Hematopoietic multipotent progenitor cell treated with erythropoietin and hydrocortisone succinate and interleukin-3 and kit ligand, for 17 days (in vitro differentiated cells): Measurements from ENCODE around the gene SKOR2.

ENCODE experiments used
- DNase-seq: peaks from one replicate; pipeline ENCODE4 v3.0.0-alpha.2; 2015; ENCODE audit warnings: low spot score

SKOR2 gene

DNA sequence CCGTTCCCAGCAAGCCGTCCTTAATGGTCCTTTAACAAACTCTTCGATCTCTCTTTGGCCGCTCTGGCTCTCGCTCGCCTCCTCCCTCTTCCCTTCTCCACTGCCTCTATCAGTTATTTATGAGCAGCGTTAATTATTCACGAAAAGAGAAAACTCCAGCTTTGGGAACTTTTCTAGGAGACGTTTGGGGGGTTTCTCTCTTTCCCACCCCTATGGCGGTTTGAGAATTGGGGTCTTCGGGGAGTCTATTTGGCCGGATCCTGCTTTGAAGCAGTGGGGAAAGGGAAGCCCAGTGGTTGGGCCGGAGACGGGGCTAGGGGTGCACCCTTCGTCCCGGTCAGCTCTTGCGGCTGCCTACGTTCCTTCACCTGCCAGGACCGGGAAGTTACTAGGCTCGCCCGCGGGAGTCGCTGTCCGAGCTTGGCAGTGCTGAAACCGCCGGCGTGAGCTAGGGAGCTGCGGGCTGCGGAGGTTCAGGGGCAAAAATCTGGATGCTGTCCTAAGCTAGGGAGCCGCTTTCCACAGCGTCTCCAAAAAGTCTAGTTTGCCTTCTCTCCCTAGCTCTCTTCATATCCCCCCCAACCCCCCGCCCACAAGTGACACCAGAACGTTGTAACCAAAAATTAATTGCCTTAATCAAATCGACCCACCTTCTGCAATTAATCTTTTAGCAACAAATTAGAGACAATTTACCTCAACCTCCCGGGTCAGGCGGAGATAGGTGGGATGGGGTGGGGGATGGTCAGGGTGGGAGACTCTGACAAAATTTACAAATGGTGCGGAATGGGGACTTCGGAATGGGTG is 8.9 kb upstream of the SKOR2 start:
- no peak for DNase-seq

GRCh38 chr18:47254341-47254939 is 3.0 kb upstream of the SKOR2 start:
- no peak for DNase-seq

DNA sequence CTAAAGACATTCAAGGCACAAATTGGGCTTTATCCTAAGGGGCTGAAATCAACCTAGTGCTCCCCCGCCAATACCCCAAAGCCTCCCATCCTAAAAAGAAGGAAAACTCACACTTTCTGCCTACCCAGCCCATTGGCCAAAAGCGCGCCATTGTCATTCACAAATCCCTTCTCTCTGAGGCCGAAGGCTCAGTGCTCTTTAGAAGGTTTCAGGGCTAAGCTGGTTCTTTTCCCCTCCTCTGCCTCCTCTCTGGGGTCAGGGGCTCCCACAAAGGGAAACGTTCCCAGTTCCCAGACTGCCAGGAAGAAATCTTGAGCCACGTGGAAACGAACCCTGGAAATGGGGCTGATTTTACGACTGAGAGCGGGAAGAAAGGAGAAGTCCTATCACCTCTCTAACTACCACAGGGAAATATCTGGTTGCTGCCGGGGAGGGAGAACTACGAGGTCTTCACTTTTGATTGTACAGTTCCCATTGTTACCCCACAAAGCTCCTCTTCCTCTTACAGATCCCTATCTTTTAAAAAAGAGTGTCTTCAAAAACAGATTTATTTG is 1.7 kb upstream of the SKOR2 start:
- no peak for DNase-seq

DNA sequence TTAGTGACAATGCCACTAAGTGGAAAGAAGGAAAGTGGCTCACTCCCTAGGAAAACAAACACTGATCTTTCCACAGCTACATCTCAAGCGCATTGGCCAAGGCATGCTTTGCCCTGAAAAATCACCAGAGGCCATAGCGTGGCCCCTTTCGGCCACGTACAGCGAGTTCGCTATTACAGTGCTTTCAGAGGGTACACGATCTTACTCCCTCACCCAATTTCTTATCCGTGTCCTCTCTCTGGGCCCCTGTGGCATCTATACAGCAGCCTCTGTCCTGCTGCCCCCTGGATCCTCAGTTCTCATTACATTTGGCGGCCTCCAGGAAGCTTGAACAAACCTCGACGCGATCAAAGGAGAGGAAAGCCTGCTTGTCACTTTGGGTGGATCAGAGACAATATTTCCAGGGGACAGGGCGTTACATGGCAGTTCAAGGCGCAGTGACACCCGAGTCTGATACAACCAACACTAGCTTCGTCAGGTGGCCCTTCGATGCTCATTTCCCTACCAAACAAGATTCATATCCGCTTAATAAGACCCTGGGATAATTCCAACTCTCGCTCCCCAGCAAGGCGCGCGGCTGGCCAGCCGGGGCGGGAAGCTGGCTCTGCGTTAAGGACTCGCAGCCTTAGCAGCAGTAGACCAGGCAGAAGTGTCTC is 941 bp downstream of the SKOR2 start:
- DNase-seq, result no peak

DNA sequence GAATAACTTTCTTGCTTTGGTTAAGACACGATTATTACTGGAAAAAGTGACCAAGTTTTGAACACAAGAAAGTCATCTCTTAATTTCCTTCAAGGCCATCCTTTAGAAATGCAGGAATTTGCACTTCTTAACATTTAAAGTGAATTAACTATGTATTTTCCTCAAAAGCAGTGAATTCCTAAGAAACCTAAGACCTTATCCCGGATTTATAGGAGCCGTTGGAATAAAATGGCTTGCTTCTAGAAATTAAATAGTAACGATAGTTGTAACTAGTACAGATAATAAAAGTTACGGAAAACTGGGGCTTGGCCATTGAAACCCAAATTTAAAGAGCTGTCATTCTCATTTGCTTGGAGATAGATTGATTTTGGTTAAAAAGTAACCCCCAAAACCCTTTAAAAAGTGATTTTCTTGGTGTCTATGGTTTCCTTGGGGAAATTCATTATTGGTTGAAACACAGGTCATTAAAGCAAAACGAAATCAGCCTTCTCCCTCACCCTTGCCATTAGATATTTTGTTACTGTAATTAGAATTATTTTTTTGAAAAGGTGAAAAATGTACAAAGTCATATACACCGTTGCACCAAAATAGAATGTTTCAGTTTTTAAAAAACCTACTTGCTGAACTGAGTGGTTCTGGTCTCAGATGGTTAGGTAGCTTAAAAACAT is 2.0 kb downstream of the SKOR2 start:
- DNase-seq, result no peak

GRCh38 chr18:47248604-47249313 is 2.7 kb downstream of the SKOR2 start:
- no peak for DNase-seq

DNA sequence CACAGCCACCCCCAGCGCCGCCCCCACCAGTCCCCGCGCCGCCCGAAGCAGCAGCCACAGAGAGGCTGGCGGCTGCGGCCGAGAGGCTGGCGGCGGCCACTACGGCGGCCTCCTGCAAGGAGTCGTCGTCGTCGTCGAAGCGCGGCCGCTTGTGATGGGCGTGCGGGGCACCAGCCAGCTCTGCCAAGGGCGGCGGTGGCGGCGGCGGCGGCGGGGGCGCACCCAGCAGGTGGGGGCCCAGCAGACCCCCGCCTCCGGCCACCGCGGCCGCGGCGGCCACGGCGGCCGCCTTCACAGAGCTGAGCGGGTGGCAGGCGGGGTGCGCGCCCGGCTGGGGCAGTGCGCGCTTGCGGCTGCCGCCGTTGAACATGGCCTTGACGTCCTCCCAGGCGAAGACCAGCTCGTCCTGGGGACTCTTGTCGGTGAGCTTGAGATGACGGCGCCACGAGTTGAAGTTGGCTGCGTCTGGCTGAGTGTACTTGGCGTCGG is 3.3 kb downstream of the SKOR2 start:
- no peak for DNase-seq

GRCh38 chr18:47247416-47248114 is 3.9 kb downstream of the SKOR2 start:
- DNase-seq, result no peak

DNA sequence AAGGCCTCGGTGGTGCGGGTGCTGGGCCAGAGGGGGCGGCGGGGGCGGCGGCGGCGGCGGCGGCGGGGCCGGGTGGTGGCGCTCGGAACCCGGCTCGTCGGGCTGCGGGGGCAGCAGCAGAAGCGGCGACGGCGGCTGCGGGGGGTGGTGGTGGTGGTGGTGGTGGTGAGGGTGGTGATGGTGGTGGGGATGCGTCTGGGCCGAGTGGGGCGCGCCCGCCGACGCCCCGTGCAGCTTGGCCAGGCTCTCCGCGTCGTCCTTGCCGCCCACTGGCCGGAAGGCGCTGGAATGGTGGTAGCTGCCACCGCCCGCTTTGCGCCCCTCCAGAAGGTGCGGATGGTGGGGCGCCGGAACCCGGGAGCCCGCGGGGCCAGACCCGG is 4.4 kb downstream of the SKOR2 start:
- no peak for DNase-seq

DNA sequence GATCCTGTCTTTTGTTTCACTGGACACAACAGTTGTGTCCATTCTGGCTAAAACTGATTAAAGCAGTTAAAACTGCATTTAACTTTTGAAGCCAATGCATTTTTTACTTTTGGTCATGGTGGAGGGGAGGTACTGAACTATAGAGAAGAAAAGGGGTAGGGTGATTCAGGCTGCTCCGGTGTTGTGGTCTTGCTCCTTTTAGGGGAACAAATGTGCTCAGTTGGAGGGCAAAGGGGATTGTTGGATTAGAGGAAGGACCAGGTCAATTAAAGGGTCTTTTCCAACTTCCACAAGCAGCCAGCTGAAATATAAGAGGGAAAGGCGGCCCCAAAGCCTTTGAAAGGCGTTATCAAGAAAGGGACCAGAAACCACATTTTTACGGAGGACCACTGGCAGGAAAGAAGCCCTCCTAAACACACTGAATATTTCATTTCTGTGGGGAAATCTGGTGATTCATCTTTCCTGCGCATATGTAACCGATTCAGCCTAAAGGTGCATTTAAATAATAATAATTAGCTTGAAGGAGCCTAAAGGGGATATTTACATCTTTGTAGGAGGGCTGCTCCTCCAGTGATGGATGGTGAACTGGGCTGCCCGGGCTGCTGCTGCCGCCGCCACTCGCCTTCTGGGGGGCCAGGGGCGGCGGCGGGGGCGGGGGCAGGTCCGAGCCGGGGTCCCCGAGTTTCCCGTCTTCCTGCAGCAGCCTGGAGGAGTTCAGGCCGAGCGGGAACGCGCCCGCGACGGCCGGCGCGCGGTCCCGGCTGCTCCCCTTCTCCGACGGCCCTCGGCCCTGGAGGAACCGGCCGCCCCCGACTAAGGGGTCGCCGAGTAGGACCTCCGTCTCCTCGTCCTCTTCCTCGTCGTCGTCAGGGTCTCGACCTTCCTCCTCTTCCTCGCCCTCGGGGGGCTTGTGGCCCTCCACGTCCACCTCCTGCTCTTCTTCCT is 5.2 kb downstream of the SKOR2 start:
- DNase-seq, result no peak

GRCh38 chr18:47244086-47244485 is 7.4 kb downstream of the SKOR2 start:
- no peak for DNase-seq

- no peak for DNase-seq
Observed at GRCh38 chr18:47235096-47235495, 16.4 kb downstream of the SKOR2 start.

DNA sequence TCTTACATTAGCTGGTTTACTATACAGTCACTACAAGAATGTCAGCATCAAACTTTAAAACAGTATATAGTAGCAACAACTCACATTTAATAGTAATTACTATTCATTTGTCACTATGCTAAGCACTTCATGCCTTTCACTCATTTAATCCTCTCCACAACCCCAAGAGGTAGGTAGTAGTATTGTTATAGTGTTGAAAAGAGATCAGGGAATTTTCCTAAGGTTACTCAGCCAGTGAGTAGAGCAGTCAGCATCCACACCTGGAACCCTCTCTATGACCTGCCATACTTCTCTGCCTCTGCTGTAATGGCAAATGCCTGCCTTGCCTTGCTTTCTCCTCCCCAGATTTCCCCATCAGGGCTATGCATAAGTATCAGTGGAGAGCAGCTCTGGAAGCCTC is 24.8 kb downstream of the SKOR2 start:
- DNase-seq, result no peak

DNA sequence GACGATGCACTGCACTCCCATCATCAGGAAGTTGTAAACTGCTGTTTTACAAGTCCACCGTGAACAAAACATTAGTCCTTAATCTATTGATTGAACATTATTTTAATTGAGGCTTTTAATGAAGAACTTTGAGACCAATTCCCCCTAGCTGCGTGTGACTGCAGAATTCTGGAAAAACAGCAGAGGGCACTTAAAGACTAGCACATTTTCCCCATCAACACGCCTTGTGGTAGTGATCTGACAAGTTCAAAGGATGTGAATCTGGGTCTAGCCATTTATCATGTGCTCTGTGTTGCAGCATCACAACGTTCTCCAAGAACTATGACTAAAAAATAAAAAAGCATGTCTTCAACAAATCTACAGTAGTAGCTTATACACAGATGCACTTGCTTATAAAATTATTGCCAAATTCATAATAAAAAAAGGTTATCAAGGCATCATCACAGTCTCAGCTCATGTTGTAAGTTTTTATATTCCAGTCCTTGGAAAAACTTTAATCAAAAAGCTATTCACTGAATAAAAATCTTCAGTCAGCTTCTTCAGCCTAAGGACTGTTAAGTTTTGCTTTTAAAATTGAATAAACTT is 35.8 kb downstream of the SKOR2 start:
- DNase-seq, result no peak

DNA sequence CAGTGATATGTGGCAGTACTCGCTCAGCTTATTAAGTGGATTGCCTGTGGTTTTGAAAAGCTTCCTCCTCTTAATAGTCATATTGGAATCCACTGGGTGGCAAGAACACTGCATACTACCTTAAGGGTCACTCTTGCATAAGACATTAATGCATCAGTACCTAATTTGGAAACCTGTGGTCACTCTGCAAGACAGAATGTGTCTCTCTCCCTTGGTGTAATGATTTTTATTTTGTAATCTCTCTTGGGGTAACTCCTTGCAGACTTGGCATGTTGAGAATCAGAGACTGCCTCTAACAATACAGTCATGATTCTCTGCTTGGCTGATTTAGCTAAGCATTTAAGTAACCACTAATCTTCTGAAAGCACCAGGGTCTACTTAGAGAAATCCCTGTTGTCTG is 42.3 kb downstream of the SKOR2 start:
- no peak for DNase-seq

DNA sequence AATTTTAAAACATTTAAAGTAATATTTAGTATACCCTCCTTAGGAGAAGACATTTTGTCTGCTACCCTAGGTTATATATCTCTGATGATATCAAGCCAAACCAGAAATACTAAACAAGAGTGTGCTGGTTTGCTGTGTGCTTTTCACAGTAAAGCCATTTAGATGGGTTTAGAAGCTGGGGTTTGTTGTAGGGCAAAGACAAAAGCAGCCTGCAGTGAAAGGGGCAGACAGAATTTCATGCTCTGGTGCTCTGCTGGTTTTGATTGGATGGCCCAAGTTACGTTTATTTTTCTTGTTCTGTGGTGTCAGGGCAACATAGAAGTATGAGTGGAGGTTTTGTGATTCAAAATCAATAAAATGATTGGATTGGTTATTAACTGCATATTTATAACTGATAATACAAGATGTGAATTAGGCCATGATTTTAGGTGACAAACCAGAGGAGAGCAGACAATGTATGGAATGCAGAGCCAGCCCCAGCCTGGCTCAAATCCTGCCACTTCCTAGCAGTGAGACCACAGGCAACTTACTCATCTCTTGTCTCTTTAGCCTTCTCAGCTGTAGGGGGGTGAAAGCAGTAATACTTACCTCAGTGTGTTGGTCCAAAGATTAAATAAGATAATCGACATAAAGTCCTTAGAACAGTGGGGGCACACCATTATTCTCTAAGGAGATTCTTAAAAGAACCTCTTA is 44.4 kb downstream of the SKOR2 start:
- no peak for DNase-seq

DNA sequence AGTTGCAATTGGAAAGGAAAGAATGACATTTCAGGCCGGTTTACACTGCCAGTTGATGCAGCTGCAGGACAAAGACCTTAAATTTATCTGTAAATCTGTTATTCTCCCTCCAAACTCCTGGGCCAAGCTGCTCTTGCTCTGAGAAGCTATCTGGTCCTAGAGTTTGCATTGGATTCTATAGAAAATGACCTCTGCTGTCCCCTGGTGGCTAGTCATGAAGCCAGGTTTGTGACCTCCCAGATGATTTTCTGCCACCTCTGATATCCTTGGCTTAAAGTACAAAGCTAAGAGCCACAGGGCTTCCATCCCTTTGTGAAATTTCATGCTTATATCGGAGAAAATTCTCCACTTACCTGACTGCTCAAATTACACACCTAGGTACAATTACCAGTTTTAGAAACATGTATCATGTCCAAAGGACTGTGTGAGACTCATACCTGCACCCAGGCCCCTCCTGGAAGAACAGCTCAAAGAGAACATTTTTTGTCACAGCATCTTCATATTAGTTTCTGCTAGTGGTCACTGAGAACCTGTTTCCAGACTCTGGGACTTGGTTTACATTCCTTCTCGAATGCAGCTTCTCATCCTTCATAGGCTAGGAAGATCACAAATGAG is 46.4 kb downstream of the SKOR2 start:
- DNase-seq, result peak; percentile 36
